A549 treated with DMSO at 1 μM for 4 hours (cell line): ENCODE results near the gene GNB3. TPM values are rescaled to one million over a fixed set of nuclear protein-coding genes. Genes with fewer than 3 reads are reported as not detected.

Experiments
- total RNA-seq: library from RNA; stranded (reverse); fragments of 200-300 nt; extraction: Qiagen RNA extraction; gene quantifications from 5 replicates; pipeline ENCODE4 v1.2.3, GENCODE V29; 2022; ENCODE audit warnings: low read depth

GNB3 gene
- 1.9 to 2.8 TPM (median 1.9 TPM) in 5 replicates for total RNA-seq

GRCh38 chr12:6840761-6841515, at the start of gene GNB3:
GNB3 (plus strand) TSS chr12:6840925; CDS start chr12:6841288, 363 bp downstream.

GRCh38 chr12:6821591-6822425, 18.9 kb upstream of the GNB3 start, which contains the start of gene GPR162:
GPR162 (plus strand) TSS chr12:6821821; CDS start chr12:6823899, 2,078 bp downstream.

GRCh38 chr12:6827982-6828780, 12.5 kb upstream of the GNB3 start, which contains the start of gene P3H3:
P3H3 (plus strand) TSS chr12:6828407; CDS start chr12:6828441, 34 bp downstream.

GRCh38 chr12:6851153-6851920, 10.6 kb downstream of the GNB3 start, which contains the start of gene CDCA3:
CDCA3 (minus strand) TSS chr12:6851286; CDS start chr12:6850952, 334 bp downstream.

GRCh38 chr12:6851921-6852650, 11.4 kb downstream of the GNB3 start, which contains the start of gene USP5:
USP5 (plus strand) TSS chr12:6852150; CDS start chr12:6852180, 30 bp downstream.

GRCh38 chr12:6867413-6868210, 26.9 kb downstream of the GNB3 start, which contains the start of gene TPI1:
TPI1 (plus strand) TSS chr12:6867531; CDS start chr12:6867567, 36 bp downstream.

GRCh38 chr12:6873094-6874014, 32.6 kb downstream of the GNB3 start, which contains the start of gene SPSB2:
SPSB2 (minus strand) TSS chr12:6873303; CDS start chr12:6872901, 402 bp downstream.

Other genes with a start within 250 kb of the GNB3 start
- 66.0 to 80.0 TPM (median 71.6 TPM) in 5 replicates for gene CHD4, start 233.5 kb upstream of the GNB3 start, total RNA-seq
- gene LPAR5, start 205.0 kb upstream of the GNB3 start, total RNA-seq = 0.38 to 0.71 TPM (median 0.53 TPM) in 5 replicates
- gene ACRBP, start 193.5 kb upstream of the GNB3 start, total RNA-seq = 0.21 to 0.34 TPM (median 0.23 TPM) in 3 of 5 replicates, not detected in the others
- 13.5 to 18.2 TPM (median 15.7 TPM) in 5 replicates for gene ING4, start 177.8 kb upstream of the GNB3 start, total RNA-seq
- gene ZNF384, start 151.6 kb upstream of the GNB3 start, total RNA-seq = 55.6 to 67.7 TPM (median 63.0 TPM) in 5 replicates
- gene PIANP, start 140.1 kb upstream of the GNB3 start, total RNA-seq = 0.58 to 1.6 TPM (median 0.96 TPM) in 5 replicates
- gene COPS7A, start 116.9 kb upstream of the GNB3 start, total RNA-seq = 53.3 to 61.0 TPM (median 56.5 TPM) in 5 replicates
- gene MLF2, start 87.8 kb upstream of the GNB3 start, total RNA-seq = 275 to 309 TPM (median 292 TPM) in 5 replicates
- gene PTMS, start 74.6 kb upstream of the GNB3 start, total RNA-seq = 682 to 907 TPM (median 824 TPM) in 5 replicates
- 0.47 to 2.2 TPM (median 1.4 TPM) in 5 replicates for gene LAG3, start 68.4 kb upstream of the GNB3 start, total RNA-seq
- gene CD4, start 51.4 kb upstream of the GNB3 start, total RNA-seq = not detected in 5 replicates
- 0.39 to 0.93 TPM (median 0.47 TPM) in 5 replicates for gene GPR162, start 19.1 kb upstream of the GNB3 start, total RNA-seq
- gene P3H3, start 12.5 kb upstream of the GNB3 start, total RNA-seq = 24.8 to 31.7 TPM (median 26.6 TPM) in 5 replicates
- gene CDCA3, start 10.4 kb downstream of the GNB3 start, total RNA-seq = 76.1 to 88.0 TPM (median 79.3 TPM) in 5 replicates
- 77.5 to 93.5 TPM (median 87.6 TPM) in 5 replicates for gene USP5, start 11.2 kb downstream of the GNB3 start, total RNA-seq
- gene TPI1, start 26.6 kb downstream of the GNB3 start, total RNA-seq = 1,539 to 1,667 TPM (median 1,622 TPM) in 5 replicates
- gene SPSB2, start 32.4 kb downstream of the GNB3 start, total RNA-seq = 18.3 to 23.2 TPM (median 21.4 TPM) in 5 replicates
- gene LRRC23, start 63.9 kb downstream of the GNB3 start, total RNA-seq = 15.5 to 18.7 TPM (median 18.1 TPM) in 5 replicates
- gene ENO2, start 73.7 kb downstream of the GNB3 start, total RNA-seq = 37.1 to 44.4 TPM (median 42.7 TPM) in 5 replicates
- 49.8 to 82.1 TPM (median 68.2 TPM) in 5 replicates for gene ATN1, start 87.0 kb downstream of the GNB3 start, total RNA-seq
- not detected in 5 replicates for gene RNU7-1, start 102.9 kb downstream of the GNB3 start, total RNA-seq
- gene C12orf57, start 103.1 kb downstream of the GNB3 start, total RNA-seq = 274 to 300 TPM (median 288 TPM) in 5 replicates
- 7.6 to 14.4 TPM (median 10.8 TPM) in 5 replicates for gene PTPN6, start 110.4 kb downstream of the GNB3 start, total RNA-seq
- gene PHB2, start 129.7 kb downstream of the GNB3 start, total RNA-seq = 313 to 344 TPM (median 323 TPM) in 5 replicates
- gene EMG1, start 130.0 kb downstream of the GNB3 start, total RNA-seq = 62.4 to 70.8 TPM (median 65.4 TPM) in 5 replicates
- gene LPCAT3, start 177.6 kb downstream of the GNB3 start, total RNA-seq = 26.9 to 31.8 TPM (median 30.4 TPM) in 5 replicates
- gene C1S, start 219.8 kb downstream of the GNB3 start, total RNA-seq = 38.6 to 61.7 TPM (median 42.5 TPM) in 5 replicates